Activated CD4-positive, alpha-beta T cell treated with anti-CD3 and anti-CD28 coated beads, Interleukin-2, amount 10 ng/mL, durations not matched to agents 7 days and 5 days (primary cell): Measurements from ENCODE around the gene NPC2. TPM values are rescaled to one million over a fixed set of nuclear protein-coding genes. Genes with fewer than 3 reads are reported as not detected.

Experiments
- CTCF ChIA-PET: fragments of 350-600 bp; sonication (Branson Sonifier 250); formaldehyde crosslinking; loops from one replicate; lab custom pipeline; 2021; ENCODE audit warnings: antibody characterized with exemption; lab: Charles Lee
- POLR2A ChIA-PET: fragments of 350-600 bp; sonication (Branson Sonifier 250); formaldehyde crosslinking; loops from one replicate; lab custom pipeline; 2021; ENCODE audit warnings: antibody characterized with exemption; lab: Charles Lee
- DNase-seq: peaks from one replicate; pipeline ENCODE4 v3.0.0-alpha.2; 2020
- H3K27ac Mint-ChIP-seq: one replicate; pipeline ENCODE4 v1.8.0; 2021; ENCODE audit warnings: mild to moderate bottlenecking, moderate library complexity, mixed read lengths
- H3K27me3 Mint-ChIP-seq: one replicate; pipeline ENCODE4 v1.8.0; 2021; ENCODE audit warnings: mixed read lengths
- H3K36me3 Mint-ChIP-seq: one replicate; pipeline ENCODE4 v1.8.0; 2021; ENCODE audit warnings: low read depth, mixed read lengths
- H3K4me1 Mint-ChIP-seq: one replicate; pipeline ENCODE4 v1.8.0; 2021; ENCODE audit warnings: mixed read lengths
- H3K4me3 Mint-ChIP-seq: one replicate; pipeline ENCODE4 v1.8.0; 2021; ENCODE audit warnings: mild to moderate bottlenecking, moderate library complexity, mixed read lengths
- H3K9me3 Mint-ChIP-seq: one replicate; pipeline ENCODE4 v1.8.0; 2021; ENCODE audit warnings: mixed read lengths
- total RNA-seq, 2 experiments: library from RNA; stranded (reverse); gene quantifications; one replicate each; pipeline ENCODE4 v1.2.3, GENCODE V29; 2021

The NPC2 gene
- total RNA-seq, 2 experiments from 2014 or later = 54.1 to 74.1 TPM

GRCh38 chr14:74491956-74492775, 939 bp downstream of the NPC2 start:
- Mint-ChIP-seq H3K36me3 (peaks cover 5% of the 10 kb centered on the region), H3K27me3 (no peaks in the 10 kb centered on the region), H3K9me3 (no peaks in the 10 kb centered on the region), H3K4me3 (no peak overlapping the region), H3K27ac (no peak overlapping the region), H3K4me1 (peaks cover 37% of the 10 kb centered on the region)
- peak; percentile 22 for DNase-seq
- POLR2A ChIA-PET = no interaction called here
- CTCF ChIA-PET = interaction anchor here (1.2 kb wide), 1 partner anchor 11 kb away, joined by 3 read pairs; no protein-coding TSS in a partner anchor

- H3K4me1 Mint-ChIP-seq = peaks cover 31% of the 10 kb centered on the region
- H3K9me3 Mint-ChIP-seq = no peaks in the 10 kb centered on the region
- ChIA-PET CTCF (interaction anchor here (0.6 to 1.2 kb wide), 3 partner anchors 11 to 493 kb away, joined by 3 to 4 read pairs (median 3); no protein-coding TSS in a partner anchor), POLR2A (no interaction called here)
- DNase-seq = no peak
- no peak overlapping the region for H3K27ac Mint-ChIP-seq
- H3K36me3 Mint-ChIP-seq = peaks cover 5% of the 10 kb centered on the region
- no peak overlapping the region for H3K4me3 Mint-ChIP-seq
- no peaks in the 10 kb centered on the region for H3K27me3 Mint-ChIP-seq
Observed at GRCh38 chr14:74490486-74490885, 2.6 kb downstream of the NPC2 start.

- ChIA-PET CTCF (no interaction called here), POLR2A (interaction anchor here (1.2 kb wide), 1 partner anchor 10 kb away, joined by 3 read pairs; no protein-coding TSS in a partner anchor)
- H3K4me3 Mint-ChIP-seq = no peak overlapping the region
- H3K36me3 Mint-ChIP-seq = peaks cover 4% of the 10 kb centered on the region
- no peak overlapping the region for H3K27ac Mint-ChIP-seq
- no peak for DNase-seq
- no peaks in the 10 kb centered on the region for H3K9me3 Mint-ChIP-seq
- peaks cover 16% of the 10 kb centered on the region for H3K4me1 Mint-ChIP-seq
- H3K27me3 Mint-ChIP-seq = no peaks in the 10 kb centered on the region
Observed at GRCh38 chr14:74488786-74489397, 4.2 kb downstream of the NPC2 start.

GRCh38 chr14:74486164-74486563, 6.9 kb downstream of the NPC2 start:
- ChIA-PET POLR2A (no interaction called here), CTCF (interaction anchor here (0.7 to 0.9 kb wide), 2 partner anchors 9 to 10 kb away, joined by 3 to 4 read pairs; no protein-coding TSS in a partner anchor)
- H3K4me3 Mint-ChIP-seq = no peak overlapping the region
- no peaks in the 10 kb centered on the region for H3K9me3 Mint-ChIP-seq
- H3K27me3 Mint-ChIP-seq = no peaks in the 10 kb centered on the region
- no peak for DNase-seq
- no peak overlapping the region for H3K27ac Mint-ChIP-seq
- H3K4me1 Mint-ChIP-seq = peaks cover 16% of the 10 kb centered on the region
- peaks cover 4% of the 10 kb centered on the region for H3K36me3 Mint-ChIP-seq

- CTCF ChIA-PET = interaction anchor here (1.1 to 1.3 kb wide), 2 partner anchors 9 to 10 kb away, joined by 3 read pairs; partner anchors contain the start of genes ISCA2 and NPC2
- Mint-ChIP-seq H3K9me3 (no peaks in the 10 kb centered on the region), H3K36me3 (peaks cover 6% of the 10 kb centered on the region)
Observed at GRCh38 chr14:74483321-74483720, 9.8 kb downstream of the NPC2 start.

GRCh38 chr14:74482571-74482970, 10.5 kb downstream of the NPC2 start:
- no peak for DNase-seq
- Mint-ChIP-seq H3K27me3 (no peaks in the 10 kb centered on the region), H3K9me3 (no peaks in the 10 kb centered on the region), H3K4me3 (no peak overlapping the region), H3K36me3 (peaks cover 6% of the 10 kb centered on the region), H3K27ac (no peak overlapping the region), H3K4me1 (peaks cover 1% of the 10 kb centered on the region)
- CTCF ChIA-PET = interaction anchor here (1.1 to 1.3 kb wide), 2 partner anchors 9 to 11 kb away, joined by 3 read pairs; partner anchors contain the start of genes ISCA2 and NPC2
- POLR2A ChIA-PET = no interaction called here

More at GRCh38 chr14:74483321-74483720, 9.8 kb downstream of the NPC2 start:
- no peak overlapping the region for H3K4me3 Mint-ChIP-seq
- no peaks in the 10 kb centered on the region for H3K27me3 Mint-ChIP-seq
- H3K27ac Mint-ChIP-seq = no peak overlapping the region
- no peak for DNase-seq
- H3K4me1 Mint-ChIP-seq = peaks cover 4% of the 10 kb centered on the region
- POLR2A ChIA-PET = no interaction called here

GRCh38 chr14:74480046-74480445, 13.1 kb downstream of the NPC2 start:
- no peaks in the 10 kb centered on the region for H3K27me3 Mint-ChIP-seq
- no peak overlapping the region for H3K27ac Mint-ChIP-seq
- peaks cover 8% of the 10 kb centered on the region for H3K36me3 Mint-ChIP-seq
- ChIA-PET CTCF (interaction anchor here (1.8 kb wide), 1 partner anchor 10 kb away, joined by 3 read pairs; no protein-coding TSS in a partner anchor), POLR2A (interaction anchor here (0.7 kb wide), 1 partner anchor 47 kb away, joined by 3 read pairs; no protein-coding TSS in a partner anchor)
- no peaks in the 10 kb centered on the region for H3K4me1 Mint-ChIP-seq
- DNase-seq = no peak
- H3K9me3 Mint-ChIP-seq = no peaks in the 10 kb centered on the region
- H3K4me3 Mint-ChIP-seq = no peak overlapping the region

GRCh38 chr14:74478996-74479635, 14.0 kb downstream of the NPC2 start:
- no peak overlapping the region for H3K4me3 Mint-ChIP-seq
- H3K27ac Mint-ChIP-seq = no peak overlapping the region
- peaks cover 5% of the 10 kb centered on the region for H3K36me3 Mint-ChIP-seq
- no peaks in the 10 kb centered on the region for H3K9me3 Mint-ChIP-seq
- no peaks in the 10 kb centered on the region for H3K27me3 Mint-ChIP-seq
- no peak for DNase-seq
- ChIA-PET POLR2A (no interaction called here), CTCF (interaction anchor here (1.8 kb wide), 1 partner anchor 11 kb away, joined by 3 read pairs; no protein-coding TSS in a partner anchor)
- H3K4me1 Mint-ChIP-seq = no peaks in the 10 kb centered on the region

- ChIA-PET CTCF (interaction anchor here (0.8 kb wide), 1 partner anchor 9 kb away, joined by 3 read pairs; no protein-coding TSS in a partner anchor), POLR2A (no interaction called here)
- DNase-seq = no peak
- no peak overlapping the region for H3K27ac Mint-ChIP-seq
- no peak overlapping the region for H3K4me3 Mint-ChIP-seq
- H3K4me1 Mint-ChIP-seq = no peaks in the 10 kb centered on the region
- H3K27me3 Mint-ChIP-seq = no peaks in the 10 kb centered on the region
- H3K9me3 Mint-ChIP-seq = no peaks in the 10 kb centered on the region
- H3K36me3 Mint-ChIP-seq = peaks cover 5% of the 10 kb centered on the region
Observed at GRCh38 chr14:74476607-74477006, 16.5 kb downstream of the NPC2 start.

GRCh38 chr14:74476107-74476506, 17.0 kb downstream of the NPC2 start:
- no peaks in the 10 kb centered on the region for H3K9me3 Mint-ChIP-seq
- no peaks in the 10 kb centered on the region for H3K4me1 Mint-ChIP-seq
- peaks cover 5% of the 10 kb centered on the region for H3K36me3 Mint-ChIP-seq

GRCh38 chr14:74475678-74476077, 17.4 kb downstream of the NPC2 start:
- Mint-ChIP-seq H3K27me3 (no peaks in the 10 kb centered on the region), H3K9me3 (no peaks in the 10 kb centered on the region), H3K4me3 (no peak overlapping the region), H3K36me3 (peaks cover 5% of the 10 kb centered on the region), H3K27ac (no peak overlapping the region), H3K4me1 (no peaks in the 10 kb centered on the region)
- ChIA-PET POLR2A (no interaction called here), CTCF (no interaction called here)
- no peak for DNase-seq

More at GRCh38 chr14:74476107-74476506, 17.0 kb downstream of the NPC2 start:
- POLR2A ChIA-PET = no interaction called here
- no peaks in the 10 kb centered on the region for H3K27me3 Mint-ChIP-seq
- no peak for DNase-seq
- H3K27ac Mint-ChIP-seq = no peak overlapping the region
- H3K4me3 Mint-ChIP-seq = no peak overlapping the region
- CTCF ChIA-PET = interaction anchor here (0.8 kb wide), 1 partner anchor 10 kb away, joined by 3 read pairs; no protein-coding TSS in a partner anchor

GRCh38 chr14:74474376-74474775, 18.7 kb downstream of the NPC2 start:
- ChIA-PET POLR2A (no interaction called here), CTCF (interaction anchor here (1.3 kb wide), 1 partner anchor 8 kb away, joined by 3 read pairs; no protein-coding TSS in a partner anchor)
- H3K9me3 Mint-ChIP-seq = no peaks in the 10 kb centered on the region
- peaks cover 2% of the 10 kb centered on the region for H3K36me3 Mint-ChIP-seq
- H3K4me3 Mint-ChIP-seq = no peak overlapping the region
- H3K27me3 Mint-ChIP-seq = no peaks in the 10 kb centered on the region
- DNase-seq = no peak
- no peaks in the 10 kb centered on the region for H3K4me1 Mint-ChIP-seq
- no peak overlapping the region for H3K27ac Mint-ChIP-seq
